Thyroid gland (tissue), 4 donors: ENCODE results near the gene MAN2A2.

Experiments
- CTCF ChIP-seq, 6 experiments: fragments of 200-600 bp in 3 of 6; fragments of 450-650 bp in 3 of 6; sonication (generic) in 3 of 6; IDR thresholded peaks; one replicate each; pipeline ENCODE4 v1.5.1; 2016 to 2019; ENCODE audit warnings: antibody characterized with exemption in 6 of 6, mild to moderate bottlenecking in 2 of 6, inconsistent platforms in 1 of 6, moderate library complexity in 1 of 6
- POLR2A ChIP-seq, 2 donors: fragments of 450-650 bp; IDR thresholded peaks; one replicate each; pipeline ENCODE4 v1.6.1; 2017; ENCODE audit warnings: antibody characterized with exemption in 2 of 2, mild to moderate bottlenecking in 2 of 2, moderate library complexity in 1 of 2

GRCh38 chr15:90946538-90946937 is 43.4 kb downstream of the MAN2A2 start:
- TF ChIP-seq CTCF (IDR thresholded peaks at IDR 0.05): no peak
- no peak for TF ChIP-seq POLR2A (IDR thresholded peaks at IDR 0.05)
